Parathyroid adenoma (tissue), 2 donors: Measurements from ENCODE around the gene CELA2A.

ENCODE experiments used
- H2AFZ ChIP-seq: fragments of 300-600 bp; sonication (generic); one replicate; pipeline ENCODE4 v1.7.0; 2017; ENCODE audit warnings: antibody characterized with exemption, mild to moderate bottlenecking
- H3K27ac ChIP-seq: fragments of 300-600 bp; sonication (generic); one replicate; pipeline ENCODE4 v1.7.0; 2017
- H3K27me3 ChIP-seq: fragments of 300-600 bp; sonication (generic); one replicate; pipeline ENCODE4 v1.7.0; 2017; ENCODE audit warnings: low read length; ENCODE audit not compliant: control insufficient read depth, insufficient read depth
- H3K36me3 ChIP-seq: fragments of 300-600 bp; sonication (generic); one replicate; pipeline ENCODE4 v1.7.0; 2017; ENCODE audit warnings: low read length; ENCODE audit not compliant: control insufficient read depth, insufficient read depth
- H3K4me1 ChIP-seq: fragments of 300-600 bp; sonication (generic); one replicate; pipeline ENCODE4 v1.7.0; 2017; ENCODE audit warnings: control low read depth
- H3K4me2 ChIP-seq: fragments of 300-600 bp; sonication (generic); one replicate; pipeline ENCODE4 v1.7.0; 2017; ENCODE audit warnings: low read length
- H3K4me3 ChIP-seq: fragments of 300-600 bp; sonication (generic); one replicate; pipeline ENCODE4 v1.7.0; 2017; ENCODE audit warnings: low read depth, low read length
- H3K79me2 ChIP-seq: fragments of 300-600 bp; sonication (generic); one replicate; pipeline ENCODE4 v1.7.0; 2017; ENCODE audit warnings: control low read depth
- H3K9ac ChIP-seq: fragments of 300-600 bp; sonication (generic); one replicate; pipeline ENCODE4 v1.7.0; 2017; ENCODE audit warnings: mild to moderate bottlenecking
- H3K9me3 ChIP-seq: fragments of 300-600 bp; sonication (generic); one replicate; pipeline ENCODE4 v1.7.0; 2017; ENCODE audit warnings: low read length; ENCODE audit not compliant: control insufficient read depth
- TF ChIP-seq, protein P1 (sequence below): fragments of 300-600 bp; sonication (generic); IDR thresholded peaks from one replicate; pipeline ENCODE4 v1.7.0; 2017; ENCODE audit warnings: antibody characterized with exemption, mild to moderate bottlenecking
- donor health status: primary hyperparathyroidism.

Gene CELA2A

DNA sequence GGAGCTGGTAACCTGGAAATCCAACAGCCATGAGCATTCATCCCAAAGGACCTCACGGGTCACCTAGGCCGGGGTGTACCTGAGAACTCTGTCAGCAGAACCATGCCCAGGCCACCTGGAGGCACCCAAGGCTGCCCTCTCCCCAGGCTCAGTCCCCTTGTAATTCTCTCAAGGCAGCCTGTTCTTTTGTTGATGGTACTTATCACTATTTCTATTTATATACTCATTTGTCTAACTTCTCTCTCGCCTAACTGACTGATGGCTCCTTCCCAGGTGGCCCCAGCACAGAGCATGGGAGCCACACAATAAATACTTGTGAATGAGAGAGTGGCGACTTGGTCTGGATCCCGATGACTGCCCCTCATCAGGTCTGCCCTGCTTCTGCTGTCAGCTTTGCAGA is 50.7 kb downstream of the CELA2A start:
- Histone ChIP-seq H3K4me1 (no peaks in the 10 kb centered on the region), H3K79me2 (no peaks in the 10 kb centered on the region), H2AFZ (no peak overlapping the region), H3K4me3 (no peak overlapping the region), H3K27ac (no peak overlapping the region), H3K36me3 (no peaks in the 10 kb centered on the region), H3K9ac (no peak overlapping the region), H3K27me3 (no peaks in the 10 kb centered on the region), H3K4me2 (no peak overlapping the region), H3K9me3 (no peaks in the 10 kb centered on the region)
- TF ChIP-seq, protein P1, sequence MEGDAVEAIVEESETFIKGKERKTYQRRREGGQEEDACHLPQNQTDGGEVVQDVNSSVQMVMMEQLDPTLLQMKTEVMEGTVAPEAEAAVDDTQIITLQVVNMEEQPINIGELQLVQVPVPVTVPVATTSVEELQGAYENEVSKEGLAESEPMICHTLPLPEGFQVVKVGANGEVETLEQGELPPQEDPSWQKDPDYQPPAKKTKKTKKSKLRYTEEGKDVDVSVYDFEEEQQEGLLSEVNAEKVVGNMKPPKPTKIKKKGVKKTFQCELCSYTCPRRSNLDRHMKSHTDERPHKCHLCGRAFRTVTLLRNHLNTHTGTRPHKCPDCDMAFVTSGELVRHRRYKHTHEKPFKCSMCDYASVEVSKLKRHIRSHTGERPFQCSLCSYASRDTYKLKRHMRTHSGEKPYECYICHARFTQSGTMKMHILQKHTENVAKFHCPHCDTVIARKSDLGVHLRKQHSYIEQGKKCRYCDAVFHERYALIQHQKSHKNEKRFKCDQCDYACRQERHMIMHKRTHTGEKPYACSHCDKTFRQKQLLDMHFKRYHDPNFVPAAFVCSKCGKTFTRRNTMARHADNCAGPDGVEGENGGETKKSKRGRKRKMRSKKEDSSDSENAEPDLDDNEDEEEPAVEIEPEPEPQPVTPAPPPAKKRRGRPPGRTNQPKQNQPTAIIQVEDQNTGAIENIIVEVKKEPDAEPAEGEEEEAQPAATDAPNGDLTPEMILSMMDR = no peak

DNA sequence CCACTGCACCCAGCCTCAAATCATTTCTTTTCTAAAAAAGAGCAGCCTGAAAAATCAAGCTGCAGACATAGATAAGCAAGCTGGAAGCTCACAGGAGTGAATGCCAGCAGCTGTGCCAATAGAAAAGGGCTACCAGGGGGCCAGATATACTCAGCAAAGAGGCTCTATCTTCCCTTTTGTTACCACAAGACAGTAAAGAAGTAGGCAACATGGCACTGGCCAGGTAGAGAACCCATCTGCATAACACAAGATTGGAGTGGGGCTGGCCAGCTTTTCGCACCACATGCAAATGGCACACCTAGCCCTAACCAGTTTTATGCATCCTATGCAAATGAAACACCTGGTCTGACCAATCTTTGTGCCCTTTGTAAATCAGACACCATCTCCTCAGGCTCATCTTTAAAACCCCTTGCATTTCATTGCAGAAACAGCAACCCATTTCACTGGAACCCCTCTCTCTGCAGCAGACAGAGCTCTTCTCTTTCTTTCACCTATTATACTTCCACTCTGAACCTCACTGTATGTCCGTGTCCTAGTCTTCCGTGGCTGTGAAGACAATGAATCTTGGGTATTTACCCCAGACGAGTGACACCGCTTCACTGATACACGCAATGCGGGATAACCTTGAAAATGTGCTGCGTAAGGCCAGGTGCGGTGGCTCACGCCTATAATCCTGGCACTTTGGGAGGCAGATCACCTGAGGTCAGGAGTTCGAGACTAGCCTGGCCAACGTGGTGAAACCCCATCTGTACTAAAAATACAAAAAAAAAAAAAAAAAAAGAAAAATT is 52.4 kb downstream of the CELA2A start:
- Histone ChIP-seq H3K27me3 (no peaks in the 10 kb centered on the region), H3K27ac (no peak overlapping the region), H3K4me2 (no peak overlapping the region), H3K79me2 (no peaks in the 10 kb centered on the region), H3K9ac (no peak overlapping the region), H3K9me3 (no peaks in the 10 kb centered on the region), H3K36me3 (no peaks in the 10 kb centered on the region), H2AFZ (no peak overlapping the region), H3K4me3 (no peak overlapping the region), H3K4me1 (no peaks in the 10 kb centered on the region)
- TF ChIP-seq, protein P1 = no peak

DNA sequence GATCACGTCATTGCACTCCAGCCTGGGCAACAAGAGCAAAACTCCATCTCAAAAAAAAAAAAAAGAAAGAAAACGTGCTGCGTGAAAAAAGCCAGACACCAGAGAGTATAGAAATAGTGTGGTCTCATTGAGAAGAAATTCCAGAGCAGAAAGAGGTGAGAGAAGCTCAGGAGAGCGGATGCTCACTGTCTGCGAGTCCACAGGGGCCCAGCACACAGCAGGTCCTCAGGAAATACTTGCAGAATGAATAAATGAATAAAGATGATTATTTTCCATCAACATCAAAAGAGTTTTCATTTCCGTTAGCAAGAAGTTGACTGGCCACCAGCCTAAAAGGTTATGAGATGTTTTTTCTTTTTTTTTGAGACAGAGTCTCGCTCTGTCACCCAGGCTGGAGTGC is 53.1 kb downstream of the CELA2A start:
- Histone ChIP-seq H3K27ac (no peak overlapping the region), H3K4me2 (no peak overlapping the region), H3K4me3 (no peak overlapping the region), H2AFZ (no peak overlapping the region), H3K79me2 (no peaks in the 10 kb centered on the region), H3K36me3 (no peaks in the 10 kb centered on the region), H3K4me1 (no peaks in the 10 kb centered on the region), H3K27me3 (no peaks in the 10 kb centered on the region), H3K9ac (no peak overlapping the region), H3K9me3 (no peaks in the 10 kb centered on the region)
- TF ChIP-seq, protein P1 = no peak

DNA sequence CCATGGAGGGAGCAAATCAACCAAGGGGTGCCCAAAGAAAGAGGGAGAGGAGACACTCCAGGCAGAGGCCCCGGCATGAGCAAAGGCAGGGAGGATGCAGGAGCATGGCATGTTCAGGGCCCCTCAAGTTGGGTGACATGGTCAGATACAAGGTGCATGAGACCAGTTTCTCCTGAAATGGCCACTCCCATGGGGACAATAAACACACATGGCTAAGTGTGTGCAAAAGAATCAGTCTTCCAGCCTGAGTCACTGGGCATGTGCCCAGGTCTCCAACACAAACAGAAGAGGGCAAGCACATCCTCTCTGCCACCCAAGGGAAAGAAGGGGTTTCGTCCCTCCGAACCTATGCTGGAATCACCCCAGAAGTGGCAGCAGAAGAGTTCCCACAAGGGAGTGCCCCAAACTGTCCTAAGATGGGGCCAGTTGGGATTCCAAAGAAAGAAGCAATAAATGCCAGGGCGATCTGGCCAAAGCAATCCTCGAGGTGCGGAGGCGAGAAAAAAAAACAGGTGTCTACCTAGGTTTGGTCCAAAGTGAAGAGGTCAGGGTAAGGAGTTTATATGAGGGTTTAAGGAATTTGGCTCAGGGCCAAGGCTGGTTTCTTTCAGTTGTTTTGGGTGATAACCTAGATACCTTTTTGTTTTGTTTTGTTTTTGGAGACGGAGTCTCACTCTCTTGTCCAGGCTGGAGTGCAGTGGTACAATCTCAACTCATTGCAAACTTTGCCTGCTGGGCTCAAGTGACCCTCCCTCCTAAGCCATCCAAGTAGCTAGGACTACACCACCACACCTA is 54.3 kb downstream of the CELA2A start:
- Histone ChIP-seq H3K4me1 (no peaks in the 10 kb centered on the region), H3K27me3 (no peaks in the 10 kb centered on the region), H3K9me3 (no peaks in the 10 kb centered on the region), H3K79me2 (no peaks in the 10 kb centered on the region), H3K9ac (no peak overlapping the region), H3K27ac (no peak overlapping the region), H3K36me3 (no peaks in the 10 kb centered on the region), H3K4me2 (no peak overlapping the region), H2AFZ (no peak overlapping the region), H3K4me3 (no peak overlapping the region)
- TF ChIP-seq, protein P1 = no peak
